MG63 (cell line): ENCODE measurements around the gene RNF157. TPM values are rescaled to one million over a fixed set of nuclear protein-coding genes. Genes with fewer than 3 reads are reported as not detected.

Experiments used
- DNase-seq: peaks from one replicate; pipeline ENCODE4 v3.0.0-alpha.2; 2020
- H3K27me3 ChIP-seq: fragments of 250-450 bp; sonication (Bioruptor Pico); 2 replicates; pipeline ENCODE4 v1.5.1; 2020; ENCODE audit warnings: mild to moderate bottlenecking, moderate library complexity
- H3K36me3 ChIP-seq: fragments of 250-450 bp; sonication (Bioruptor Pico); 2 replicates; pipeline ENCODE4 v1.5.1; 2020; ENCODE audit warnings: mild to moderate bottlenecking, moderate library complexity
- H3K4me3 ChIP-seq: fragments of 250-450 bp; sonication (Bioruptor Pico); 2 replicates; pipeline ENCODE4 v1.5.1; 2020; ENCODE audit warnings: mild to moderate bottlenecking, moderate library complexity
- H3K9me3 ChIP-seq: fragments of 250-450 bp; sonication (Bioruptor Pico); 2 replicates; pipeline ENCODE4 v1.5.1; 2020; ENCODE audit warnings: mild to moderate bottlenecking, moderate library complexity
- total RNA-seq: library from RNA; depleted of rRNA; stranded (reverse); fragments of >200 nt; shearing (Covaris generic); gene quantifications from 2 replicates; pipeline ENCODE4 v1.2.3, GENCODE V29; 2014; ENCODE audit warnings: low replicate concordance

Gene RNF157
- total RNA-seq, 1 experiment from 2014 or later, result 0.40 TPM

DNA sequence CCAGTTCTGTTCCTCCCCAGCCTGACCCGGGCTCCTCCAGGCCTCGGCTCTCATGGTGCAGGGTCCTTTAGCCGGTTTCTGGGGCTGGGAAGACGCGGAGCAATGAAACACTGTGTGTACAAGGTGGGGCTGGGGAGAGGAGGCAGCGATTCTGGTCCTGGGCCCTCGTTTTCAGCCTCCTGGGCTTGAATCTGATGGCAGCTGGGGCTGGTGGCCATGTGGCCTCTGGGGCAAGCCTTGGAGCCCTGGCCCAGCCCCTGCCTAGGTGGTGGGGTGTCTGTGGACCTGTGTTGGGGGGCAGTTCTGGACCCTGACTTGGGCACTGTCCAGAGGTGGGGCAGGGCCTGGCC is 103.3 kb downstream of the RNF157 start:
- H3K27me3 ChIP-seq, result peaks cover 5% of the 10 kb centered on the region; the same call in 1 of the 2 replicates
- H3K9me3 ChIP-seq, result no peaks in the 10 kb centered on the region
- H3K36me3 ChIP-seq, result no peaks in the 10 kb centered on the region
- H3K4me3 ChIP-seq, result no peak overlapping the region
- no peak for DNase-seq

DNA sequence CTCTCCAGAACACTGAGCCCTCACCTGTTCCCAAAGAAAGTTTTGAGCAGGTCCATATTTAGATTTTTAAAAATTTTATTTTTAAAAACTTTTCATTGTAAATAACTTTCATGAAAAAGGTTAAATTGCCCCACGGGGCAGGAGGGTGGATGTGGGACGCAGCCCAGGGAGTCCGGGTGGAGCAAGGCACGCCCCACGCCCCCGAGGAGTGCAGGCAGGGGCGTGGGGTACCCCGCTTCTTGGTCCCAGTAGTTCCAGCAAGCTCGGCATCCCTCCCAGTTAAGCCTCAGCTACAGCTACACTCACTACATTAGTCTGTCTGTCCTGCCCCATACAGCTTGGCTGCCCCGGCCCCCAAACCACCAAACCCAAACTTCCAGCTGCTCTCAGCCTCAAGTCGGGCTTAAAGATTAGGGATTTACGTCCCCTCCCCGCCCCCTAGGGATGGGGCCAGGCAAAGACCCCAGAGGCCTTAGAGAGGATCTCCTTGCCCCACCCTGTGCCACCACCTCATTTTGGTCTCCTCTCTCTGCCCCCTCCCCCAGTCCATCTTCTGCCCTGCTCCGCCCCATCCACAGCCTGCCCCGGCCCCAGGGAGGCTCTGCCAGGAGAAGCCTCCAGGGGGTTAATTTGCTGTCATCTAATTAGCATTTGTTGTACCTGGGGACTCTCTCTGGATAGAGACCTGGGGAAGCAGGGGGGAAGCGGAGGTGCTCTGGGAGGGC is 103.9 kb downstream of the RNF157 start:
- H3K9me3 ChIP-seq, result no peaks in the 10 kb centered on the region
- peaks cover 2% of the 10 kb centered on the region; the same call in 1 of the 2 replicates for H3K27me3 ChIP-seq
- H3K4me3 ChIP-seq, result no peak overlapping the region
- H3K36me3 ChIP-seq, result no peaks in the 10 kb centered on the region
- no peak for DNase-seq

DNA sequence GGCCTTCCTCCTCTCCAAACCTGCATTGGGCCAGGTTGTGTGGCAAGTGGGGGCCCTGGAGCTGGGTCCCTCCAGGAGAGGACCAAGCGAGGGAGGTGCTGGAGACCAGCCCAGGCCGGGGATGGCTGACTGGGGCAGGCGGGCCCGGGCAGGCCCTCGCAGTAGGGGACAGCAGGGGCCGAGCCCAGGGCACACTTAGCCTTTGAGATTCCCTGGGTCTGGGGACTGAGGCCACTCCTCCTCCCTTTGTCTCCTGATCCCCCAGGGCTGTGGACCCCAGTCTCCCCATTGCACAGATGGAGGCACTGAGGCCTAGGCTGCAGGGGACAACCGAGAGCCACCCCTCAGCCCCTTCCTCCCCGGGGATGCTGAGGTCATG is 104.5 kb downstream of the RNF157 start:
- Histone ChIP-seq H3K9me3 (no peaks in the 10 kb centered on the region), H3K27me3 (no peaks in the 10 kb centered on the region), H3K4me3 (no peak overlapping the region), H3K36me3 (no peaks in the 10 kb centered on the region)
- DNase-seq, result no peak

DNA sequence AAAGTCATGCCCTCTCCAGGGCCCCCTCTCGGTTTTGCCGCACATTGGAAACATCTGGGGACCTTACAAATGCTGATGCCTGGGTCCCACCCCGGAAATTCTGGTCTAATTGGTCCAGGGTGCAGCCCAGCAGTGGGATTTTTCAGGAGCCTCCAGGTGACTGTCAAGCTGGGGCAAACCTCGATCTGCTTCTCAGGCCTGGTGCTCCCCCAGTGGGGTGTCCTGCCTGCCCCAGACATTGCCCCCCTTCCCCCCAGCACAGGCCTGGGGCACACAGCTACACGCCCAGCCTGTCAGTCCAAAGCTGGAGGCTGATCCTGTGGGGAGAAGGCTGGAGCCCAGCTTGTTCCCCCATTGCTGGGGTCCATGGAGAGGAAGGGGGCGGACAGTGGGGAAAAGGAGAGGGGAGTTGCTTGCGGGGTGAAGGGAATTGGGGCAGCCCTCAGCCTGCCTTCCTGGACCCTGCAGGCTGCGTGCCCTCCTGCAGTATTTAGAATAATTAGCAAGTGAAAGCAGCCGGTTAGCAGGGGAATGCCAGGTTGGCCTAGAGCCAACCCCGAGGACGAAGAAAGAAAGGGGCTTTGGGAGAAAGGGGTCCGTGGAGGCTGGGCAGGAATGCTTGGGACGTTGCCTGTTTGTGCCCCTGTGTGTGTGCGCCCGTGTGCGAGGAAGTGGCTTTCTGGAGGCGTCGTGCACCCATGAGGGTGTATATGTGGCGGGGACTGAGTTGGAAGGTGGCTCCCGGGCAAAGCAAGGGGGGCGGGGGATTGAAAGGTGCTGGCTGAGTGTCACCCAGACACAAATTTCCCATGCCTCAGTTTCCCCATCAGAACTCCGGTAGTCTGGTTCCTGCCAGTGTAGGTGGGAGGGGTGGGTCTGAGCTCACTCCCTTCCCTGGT is 105.1 kb downstream of the RNF157 start:
- H3K9me3 ChIP-seq, result no peaks in the 10 kb centered on the region
- H3K4me3 ChIP-seq, result no peak overlapping the region
- no peaks in the 10 kb centered on the region for H3K36me3 ChIP-seq
- no peaks in the 10 kb centered on the region for H3K27me3 ChIP-seq
- DNase-seq, result no peak

DNA sequence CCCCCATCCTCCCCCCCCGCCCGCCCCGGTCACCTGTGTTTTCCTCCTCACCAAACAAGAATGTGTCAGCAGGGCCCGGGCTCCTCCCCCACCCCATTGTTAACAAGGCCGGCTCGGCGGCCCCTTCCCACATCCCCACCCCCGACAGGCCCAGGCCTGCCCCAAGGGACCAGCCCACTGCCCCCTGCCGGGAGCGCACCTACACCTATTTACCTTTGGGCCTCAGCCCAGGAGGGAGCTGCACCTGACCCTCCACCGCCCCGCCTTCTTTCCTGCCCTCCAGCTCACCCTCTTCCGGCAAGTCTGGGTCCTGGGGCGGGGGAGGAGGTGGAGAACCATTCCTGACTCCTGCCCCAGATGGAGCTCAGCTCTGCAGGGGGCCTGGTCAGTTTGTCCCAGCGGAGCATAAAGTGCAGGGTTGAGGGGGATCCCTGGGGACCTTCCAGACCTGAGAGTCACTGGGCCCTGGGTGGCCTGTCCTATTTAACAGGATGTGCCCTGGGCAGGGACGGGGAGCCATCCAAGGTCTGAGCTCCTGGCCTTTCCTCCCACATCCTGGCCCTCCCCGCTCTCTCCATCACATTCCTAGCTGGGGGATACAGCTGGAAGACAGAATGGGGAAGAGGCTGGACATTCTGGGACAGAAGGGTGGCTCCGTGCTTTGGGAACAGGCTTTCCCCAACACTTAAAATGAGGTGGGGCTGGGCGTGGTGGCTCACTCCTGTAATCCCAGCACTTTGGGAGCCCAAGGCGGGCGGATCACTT is 107.5 kb downstream of the RNF157 start:
- H3K27me3 ChIP-seq, result no peaks in the 10 kb centered on the region
- H3K9me3 ChIP-seq, result no peaks in the 10 kb centered on the region
- no peak for DNase-seq
- no peak overlapping the region for H3K4me3 ChIP-seq
- no peaks in the 10 kb centered on the region for H3K36me3 ChIP-seq

DNA sequence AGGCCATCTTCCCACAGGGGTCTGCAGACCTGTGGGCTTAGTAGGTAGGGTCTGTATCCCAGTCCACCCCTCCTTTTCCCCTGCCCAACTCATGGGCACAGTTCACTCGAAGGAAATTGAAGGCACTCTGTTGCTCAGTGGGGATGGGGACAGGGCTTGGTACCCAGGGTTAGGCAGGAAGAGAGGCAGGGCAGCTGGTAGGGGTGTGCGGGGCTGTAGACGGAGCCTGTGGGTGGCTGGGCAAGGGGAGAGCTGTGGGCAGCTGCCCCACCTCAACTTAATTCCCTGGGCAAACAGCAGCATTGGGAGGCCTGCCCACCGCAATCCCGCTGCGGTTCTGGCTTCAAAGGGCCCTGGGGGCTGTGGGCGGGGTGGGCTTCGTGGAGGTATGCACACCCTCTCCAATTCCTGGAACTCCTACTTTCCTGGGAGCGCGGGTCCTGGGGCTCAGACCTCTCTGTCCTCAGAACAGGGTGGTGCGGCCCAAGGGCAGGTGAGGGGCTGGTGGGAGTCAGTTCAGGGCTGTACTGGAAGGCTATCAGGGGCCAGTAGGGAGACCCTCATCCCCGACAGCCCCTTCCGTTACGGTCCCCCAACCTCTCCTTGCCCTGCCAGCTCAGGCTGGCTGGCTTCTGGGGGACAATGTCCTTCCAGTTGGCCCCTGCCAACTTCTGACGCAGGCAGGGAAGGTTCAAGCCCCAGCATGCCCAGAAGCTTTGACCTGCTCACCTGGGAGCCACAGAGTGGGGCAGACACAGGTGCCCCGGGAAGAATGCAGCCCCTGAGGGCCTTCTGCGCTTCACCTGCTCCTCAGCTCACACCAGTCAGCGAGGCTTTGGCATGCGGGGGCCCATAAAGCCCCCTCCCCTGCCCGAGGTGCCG is 108.4 kb downstream of the RNF157 start:
- DNase-seq, result no peak
- Histone ChIP-seq H3K27me3 (no peaks in the 10 kb centered on the region), H3K4me3 (no peak overlapping the region)

DNA sequence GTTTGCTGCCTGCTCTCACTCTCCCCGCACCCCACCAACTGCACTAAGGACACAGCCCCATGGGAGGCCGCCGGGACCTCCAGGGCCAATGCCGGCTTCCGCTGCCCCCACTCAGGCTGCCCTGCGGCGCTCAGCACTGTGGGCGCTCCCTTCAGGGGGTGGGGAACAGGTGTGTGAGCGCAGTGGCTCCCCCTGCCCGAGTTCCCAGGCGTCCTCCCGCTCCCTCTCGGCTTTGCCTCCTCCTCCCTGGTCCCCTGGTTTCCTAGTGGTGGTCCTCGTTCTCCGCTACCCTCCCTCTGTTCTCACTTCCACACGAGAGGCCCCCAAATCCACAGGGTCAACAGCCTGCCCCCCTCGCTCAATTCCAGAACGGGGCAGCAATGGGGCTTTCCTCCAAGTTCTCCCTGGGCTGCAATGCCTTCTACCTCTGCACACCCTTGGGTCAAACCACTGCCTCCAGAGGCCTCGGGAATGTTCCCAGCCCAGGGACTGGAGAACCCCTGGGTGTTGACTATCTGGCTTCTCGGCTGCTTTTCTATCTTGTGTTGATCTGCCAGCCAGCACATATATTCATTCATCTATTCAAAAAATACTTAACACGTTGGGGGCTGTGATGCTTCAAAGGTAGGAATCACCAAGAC is 109.1 kb downstream of the RNF157 start:
- H3K27me3 ChIP-seq, result no peaks in the 10 kb centered on the region
- no peak overlapping the region for H3K4me3 ChIP-seq
- no peaks in the 10 kb centered on the region for H3K9me3 ChIP-seq
- no peaks in the 10 kb centered on the region for H3K36me3 ChIP-seq
- no peak for DNase-seq

More for the DNA sequence above, 108.4 kb downstream of the RNF157 start:
- no peaks in the 10 kb centered on the region for H3K36me3 ChIP-seq
- no peaks in the 10 kb centered on the region for H3K9me3 ChIP-seq

DNA sequence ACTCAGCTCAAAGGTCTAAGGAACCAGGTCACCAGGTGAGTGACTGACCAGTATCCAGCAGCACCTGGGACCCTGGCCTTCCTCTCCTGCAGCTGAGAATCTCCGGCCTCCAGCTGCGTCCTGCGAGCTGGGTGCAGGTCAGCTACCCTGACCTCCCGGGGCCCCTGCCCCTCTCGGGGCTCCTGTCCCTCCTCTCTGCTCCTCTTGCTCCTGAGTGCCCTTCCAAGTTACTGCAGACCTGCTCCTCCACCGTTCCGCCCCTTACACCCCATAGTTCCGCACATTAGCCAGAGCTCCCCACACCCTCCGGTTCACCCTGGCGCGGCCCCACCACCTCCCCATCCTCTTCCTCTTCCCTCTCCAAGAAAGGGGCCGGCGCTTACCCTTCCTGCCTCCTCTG is 109.8 kb downstream of the RNF157 start:
- Histone ChIP-seq H3K27me3 (no peaks in the 10 kb centered on the region; the same call in 1 of the 2 replicates), H3K36me3 (no peaks in the 10 kb centered on the region), H3K9me3 (no peaks in the 10 kb centered on the region), H3K4me3 (no peak overlapping the region)
- no peak for DNase-seq

DNA sequence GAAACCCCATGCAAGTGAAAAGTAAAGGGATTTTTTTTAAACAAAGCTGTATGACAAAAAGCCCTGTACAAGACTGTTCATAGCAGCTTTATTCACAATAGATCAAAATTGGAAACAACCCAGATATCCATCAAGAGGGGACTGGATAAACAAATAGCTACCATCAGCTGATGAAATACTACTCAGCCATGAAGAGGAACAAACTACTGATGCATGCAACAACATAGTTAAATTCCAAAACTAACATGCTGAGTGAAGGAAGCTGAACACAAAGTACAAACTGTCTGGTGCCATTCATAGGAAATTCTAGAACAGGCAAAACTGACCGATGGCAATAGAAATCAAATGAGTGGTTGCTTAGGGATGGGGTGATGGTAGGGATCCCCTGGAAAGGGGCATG is 114.4 kb downstream of the RNF157 start:
- Histone ChIP-seq H3K4me3 (no peak overlapping the region), H3K36me3 (no peaks in the 10 kb centered on the region), H3K9me3 (no peaks in the 10 kb centered on the region), H3K27me3 (no peaks in the 10 kb centered on the region; the same call in 1 of the 2 replicates)
- DNase-seq, result no peak

DNA sequence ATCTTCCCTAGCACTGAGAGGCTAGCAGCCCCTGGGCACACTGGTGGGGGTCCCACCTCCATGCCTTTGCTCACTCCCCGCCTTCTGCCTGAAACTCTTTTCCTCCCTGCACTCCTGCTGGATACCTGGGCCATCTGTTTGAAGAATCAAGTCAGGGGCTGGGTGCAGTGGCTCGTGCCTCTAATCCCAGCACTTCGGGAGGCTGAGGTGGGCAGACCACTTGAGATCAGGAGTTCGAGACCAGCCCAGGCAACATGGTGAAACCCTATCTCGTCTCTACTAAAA is 115.0 kb downstream of the RNF157 start:
- Histone ChIP-seq H3K27me3 (no peaks in the 10 kb centered on the region; the same call in 1 of the 2 replicates), H3K4me3 (no peak overlapping the region), H3K36me3 (no peaks in the 10 kb centered on the region), H3K9me3 (no peaks in the 10 kb centered on the region)
- no peak for DNase-seq

DNA sequence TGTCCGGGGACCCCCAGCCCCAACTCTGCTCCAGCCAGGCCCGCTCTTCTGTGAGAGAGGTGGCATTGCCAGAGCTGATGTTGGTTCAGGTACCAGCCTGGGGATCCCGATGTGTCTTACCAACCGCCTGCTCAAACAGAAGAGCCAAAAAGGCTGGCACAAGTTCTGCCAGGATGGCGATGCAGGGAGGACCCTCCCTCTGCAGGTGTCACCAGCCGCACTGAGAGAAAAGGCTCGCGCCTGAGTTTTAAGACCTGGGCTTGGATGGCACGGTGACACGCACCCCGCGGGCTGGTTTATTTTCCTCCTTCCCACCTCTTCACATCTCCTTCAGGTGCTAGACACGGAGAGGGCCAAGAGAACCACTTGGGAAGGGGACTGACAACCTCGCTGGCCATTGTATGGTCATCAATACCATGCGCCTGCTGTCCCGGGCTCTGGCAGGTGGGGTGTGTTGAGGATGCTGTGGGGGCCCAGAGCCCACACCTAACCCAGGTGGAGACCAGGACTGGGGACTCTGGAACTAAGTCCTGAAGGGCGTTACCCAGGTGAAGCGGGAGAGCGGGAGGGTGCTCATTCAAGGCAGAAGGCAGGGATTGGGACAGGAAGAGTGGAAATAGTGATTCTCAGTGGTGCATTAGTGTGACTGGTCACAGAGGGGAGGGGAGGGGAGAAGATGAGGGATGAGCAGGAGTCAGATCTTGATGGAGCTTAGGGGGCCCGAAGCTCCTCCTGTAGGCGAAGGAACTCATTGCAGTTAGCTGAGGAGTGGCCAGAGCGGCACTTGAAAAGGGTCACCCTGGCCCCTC is 115.5 kb downstream of the RNF157 start:
- DNase-seq, result no peak
- H3K4me3 ChIP-seq, result no peak overlapping the region
- H3K9me3 ChIP-seq, result no peaks in the 10 kb centered on the region
- no peaks in the 10 kb centered on the region for H3K36me3 ChIP-seq
- H3K27me3 ChIP-seq, result no peaks in the 10 kb centered on the region; the same call in 1 of the 2 replicates

DNA sequence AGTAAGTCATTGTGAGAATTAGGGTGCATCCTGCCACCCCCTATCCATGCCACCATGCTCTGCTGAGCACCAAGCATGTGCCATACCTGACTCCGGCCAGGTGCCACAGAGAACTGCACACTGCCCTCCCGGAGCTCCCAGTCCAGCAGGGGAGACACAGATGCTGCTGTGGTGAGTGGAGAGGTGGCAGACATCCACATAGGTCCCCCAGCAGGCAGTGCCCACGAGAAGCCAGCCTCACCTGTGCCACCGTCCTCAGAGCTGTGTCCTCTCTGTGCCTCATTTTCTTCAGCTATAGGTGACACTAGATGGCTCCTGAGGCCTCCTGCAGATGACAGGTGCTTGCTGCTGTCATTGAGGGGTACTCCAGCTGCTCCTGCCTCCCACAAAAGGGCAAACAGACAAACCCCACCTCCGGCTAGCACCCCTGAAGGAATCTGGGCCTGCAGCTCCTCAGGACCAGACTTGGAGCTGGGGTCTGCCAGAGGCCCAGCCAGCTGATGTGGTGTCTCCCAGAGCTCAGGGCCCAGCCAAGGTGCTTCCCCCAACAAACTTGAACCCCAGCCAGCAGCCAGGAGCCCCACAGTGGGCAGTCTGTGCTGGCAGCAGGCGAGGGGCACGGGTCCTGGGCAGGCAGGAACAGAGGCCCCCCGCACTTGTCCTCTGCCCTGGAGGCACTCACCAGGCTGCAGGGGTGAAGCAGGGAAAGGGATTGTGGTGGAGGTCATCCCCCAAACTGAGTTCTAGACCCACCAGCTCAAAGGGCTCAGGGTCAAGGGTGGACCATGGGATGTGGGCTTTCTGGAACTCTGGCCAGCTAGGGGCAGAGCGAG is 116.3 kb downstream of the RNF157 start:
- no peak for DNase-seq
- Histone ChIP-seq H3K27me3 (no peaks in the 10 kb centered on the region; the same call in 1 of the 2 replicates), H3K9me3 (no peaks in the 10 kb centered on the region), H3K36me3 (no peaks in the 10 kb centered on the region), H3K4me3 (no peak overlapping the region)

DNA sequence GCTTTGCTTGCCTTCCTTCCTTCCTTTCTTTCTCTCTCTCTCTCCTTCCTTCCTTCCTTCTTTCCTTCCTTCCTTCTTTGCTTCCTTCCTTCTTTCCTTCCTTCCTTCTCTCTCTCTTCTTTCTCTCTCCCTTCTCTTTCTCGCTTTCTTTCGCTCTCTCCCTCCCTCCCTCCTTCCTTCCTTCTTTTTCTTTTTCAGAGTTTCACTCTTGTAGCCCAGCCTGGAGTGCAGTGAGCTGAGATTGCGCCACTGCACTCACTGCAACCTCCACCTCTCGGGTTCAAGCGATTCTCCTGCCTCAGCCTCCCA is 117.1 kb downstream of the RNF157 start:
- DNase-seq, result no peak
- Histone ChIP-seq H3K27me3 (no peaks in the 10 kb centered on the region; the same call in 1 of the 2 replicates), H3K36me3 (no peaks in the 10 kb centered on the region), H3K9me3 (no peaks in the 10 kb centered on the region), H3K4me3 (no peak overlapping the region)

DNA sequence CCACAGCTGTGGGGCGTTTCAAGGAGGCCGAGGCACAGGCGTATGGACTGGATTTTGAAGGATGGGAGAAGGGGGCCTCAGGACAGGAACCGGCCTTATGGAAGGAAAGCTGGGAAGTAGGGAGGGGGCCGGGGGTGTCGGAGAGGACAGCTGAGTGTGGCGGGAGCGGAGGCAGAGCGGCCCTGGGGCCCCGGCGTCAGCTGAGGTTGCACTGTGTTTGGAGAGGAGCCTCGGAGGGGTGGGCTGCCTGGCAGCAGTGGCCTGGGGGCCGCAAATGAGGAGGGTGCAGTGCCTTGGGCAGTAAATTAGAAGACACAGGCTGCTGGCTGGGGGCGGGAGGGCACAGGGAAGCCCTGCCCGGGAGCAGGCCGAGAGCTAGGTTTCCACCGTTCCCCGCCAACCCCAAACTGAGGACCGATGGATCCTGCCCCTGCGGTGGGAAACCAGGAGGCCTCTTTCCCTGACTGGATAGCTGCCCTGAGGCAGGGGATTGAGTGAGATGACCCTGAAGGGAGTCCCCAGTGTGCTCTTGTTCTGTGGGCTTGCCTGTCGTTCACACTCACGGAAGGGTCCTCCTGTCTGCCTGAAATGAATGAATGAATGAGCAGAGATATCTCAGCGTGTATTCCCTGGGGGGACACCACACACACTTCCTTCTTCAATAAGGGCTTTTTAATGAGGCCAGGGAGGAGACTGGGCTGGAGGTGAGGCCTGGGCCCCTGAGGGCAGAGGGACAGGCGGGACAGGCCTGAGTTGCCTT is 117.7 kb downstream of the RNF157 start:
- H3K4me3 ChIP-seq, result no peak overlapping the region
- no peaks in the 10 kb centered on the region; the same call in 1 of the 2 replicates for H3K27me3 ChIP-seq
- no peaks in the 10 kb centered on the region for H3K36me3 ChIP-seq
- DNase-seq, result no peak
- H3K9me3 ChIP-seq, result no peaks in the 10 kb centered on the region
